Measurements from ENCODE around the gene B4GALT5.

Gene B4GALT5

GRCh38 chr20:49699200-49699992 is 14.3 kb downstream of the B4GALT5 start:
- no peak for DNase-seq

GRCh38 chr20:49698477-49698876 is 15.2 kb downstream of the B4GALT5 start:
- DNase-seq: no peak

- DNase-seq: no peak
These were observed 16.6 kb downstream of the B4GALT5 start for GRCh38 chr20:49697071-49697470.

GRCh38 chr20:49696594-49696993 is 17.1 kb downstream of the B4GALT5 start:
- no peak for DNase-seq

DNA sequence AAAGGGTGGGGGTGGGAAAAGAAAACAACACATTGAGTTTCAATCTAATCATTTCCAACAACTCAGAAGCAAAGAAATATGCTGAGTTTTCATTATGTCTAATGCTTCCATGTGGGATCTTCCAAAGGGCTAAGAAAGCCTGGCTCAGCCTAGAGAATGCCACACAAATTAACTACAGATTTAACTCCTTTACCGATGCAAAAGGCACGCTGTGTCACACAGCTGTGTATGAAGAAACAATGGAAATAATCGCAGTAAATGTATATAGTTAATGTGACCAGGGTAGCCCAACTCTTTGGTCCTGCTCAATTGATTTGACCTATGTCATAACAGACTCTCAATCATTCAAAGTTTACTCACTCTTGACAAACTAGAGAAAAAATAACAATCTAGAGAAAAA is 17.8 kb downstream of the B4GALT5 start:
- no peak for DNase-seq

DNA sequence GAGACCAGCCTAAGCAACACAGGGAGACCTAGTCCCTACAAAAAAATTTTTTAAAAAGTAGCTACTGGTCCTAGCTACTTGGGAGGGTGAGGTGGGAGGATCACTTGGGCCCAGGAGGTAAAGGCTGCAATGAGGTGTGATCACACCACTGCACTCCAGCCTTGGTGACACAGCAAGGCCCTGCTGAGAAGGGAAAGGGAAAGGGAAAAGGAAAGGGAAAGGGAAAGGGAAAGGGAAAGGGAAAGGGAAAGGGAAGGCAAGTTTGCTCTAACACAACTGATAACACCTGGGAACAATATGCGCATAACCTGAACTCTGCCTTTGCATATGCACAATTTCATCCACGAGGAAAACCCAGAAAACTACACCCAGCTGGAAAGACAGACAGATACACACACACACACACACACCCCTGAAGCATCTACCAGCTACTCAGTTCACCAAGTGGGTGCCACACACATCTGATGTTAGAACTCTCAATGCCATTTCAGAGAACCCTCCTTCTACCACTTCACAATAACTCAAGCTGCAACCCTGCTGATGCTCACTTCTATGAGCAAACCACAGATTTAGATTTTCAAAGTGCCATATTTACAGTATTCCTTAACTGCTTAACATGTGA is 19.1 kb downstream of the B4GALT5 start:
- DNase-seq: peak; percentile 48

DNA sequence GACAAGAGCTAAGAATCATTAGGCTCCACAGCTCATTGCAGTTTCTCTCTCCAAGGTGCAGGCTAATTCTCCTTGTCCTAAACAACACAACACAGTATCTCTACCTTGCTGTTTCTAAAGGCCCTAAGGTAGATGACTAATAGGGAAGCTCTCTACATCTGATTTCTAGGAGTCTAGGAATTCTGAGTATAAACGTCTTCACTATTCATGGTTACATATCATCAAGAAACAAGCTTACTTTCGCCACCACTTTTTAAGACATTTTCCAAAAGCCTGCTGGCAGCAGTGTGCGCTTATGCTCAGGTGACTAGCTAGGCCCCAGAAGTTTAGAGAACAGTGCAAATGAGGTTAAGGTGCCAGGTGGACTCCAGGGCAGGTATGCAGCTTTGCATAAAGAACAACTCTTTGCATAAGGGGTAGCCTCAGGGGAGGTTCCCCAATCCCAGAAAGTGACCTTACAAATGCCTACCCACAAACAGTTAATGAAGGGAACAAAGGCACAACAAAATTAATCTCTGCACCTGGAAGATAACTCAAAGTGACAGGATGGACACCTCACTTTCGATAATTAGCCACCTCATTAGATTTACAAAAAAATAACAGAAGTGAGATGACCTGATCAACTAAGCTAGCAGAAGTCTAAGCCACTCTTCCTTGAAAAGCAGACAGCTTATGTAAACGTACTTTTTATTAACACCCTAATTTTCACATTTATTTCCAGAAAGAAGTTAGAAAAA is 20.1 kb downstream of the B4GALT5 start:
- DNase-seq: no peak

GRCh38 chr20:49692941-49693340 is 20.7 kb downstream of the B4GALT5 start:
- DNase-seq: no peak

- peak; percentile 23 for DNase-seq
These were observed 21.7 kb downstream of the B4GALT5 start for GRCh38 chr20:49691818-49692568.

GRCh38 chr20:49690899-49691620 is 22.6 kb downstream of the B4GALT5 start:
- no peak for DNase-seq

DNA sequence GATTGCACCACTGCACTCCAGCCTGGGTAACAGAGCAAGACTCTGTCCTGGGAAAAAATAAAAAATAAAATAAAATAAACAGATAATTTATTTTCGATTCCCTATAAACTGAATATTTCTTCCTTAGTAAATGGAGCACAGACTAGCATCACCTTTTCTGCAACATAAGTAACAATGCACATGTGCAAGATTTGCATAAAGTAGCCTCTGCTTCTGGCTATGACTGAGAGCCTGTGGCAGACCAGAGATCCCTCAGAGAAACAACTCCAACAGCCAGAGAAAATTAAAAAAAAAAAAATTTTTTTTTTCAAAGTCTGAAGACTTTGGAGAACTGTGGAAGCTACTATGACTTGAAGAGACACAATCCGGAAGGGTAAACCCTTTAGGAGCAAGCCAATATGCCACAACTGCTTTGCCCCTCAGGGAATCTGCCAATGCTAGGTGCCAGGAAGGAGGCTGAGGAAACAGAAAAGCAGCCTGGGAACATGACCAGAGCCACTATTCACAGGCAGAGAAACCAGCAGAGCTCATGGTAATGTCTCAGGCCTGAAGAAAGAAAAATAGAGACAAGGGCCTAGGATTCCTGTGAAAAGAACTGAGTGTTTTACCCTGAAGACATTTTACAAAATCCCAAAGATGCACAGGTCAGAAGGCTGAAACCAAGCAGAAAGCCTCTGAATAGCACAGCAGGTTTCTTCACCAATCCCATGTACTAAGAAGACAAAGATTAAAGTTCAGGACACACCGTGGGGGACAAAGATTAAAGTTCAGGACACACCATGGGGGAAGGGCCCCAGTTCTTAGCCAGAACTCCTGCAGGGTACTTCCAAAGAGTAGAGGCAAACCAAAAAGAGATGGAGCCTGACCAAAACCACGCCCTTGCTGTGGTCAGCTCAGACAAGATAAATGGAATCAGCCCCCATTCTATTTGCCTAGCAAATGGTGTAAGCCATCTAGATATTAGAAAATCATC is 25.8 kb downstream of the B4GALT5 start:
- no peak for DNase-seq

- no peak for DNase-seq
These were observed 27.9 kb downstream of the B4GALT5 start for GRCh38 chr20:49685809-49686208.

GRCh38 chr20:49685161-49685601 is 28.5 kb downstream of the B4GALT5 start:
- DNase-seq: no peak

GRCh38 chr20:49684335-49684997 is 29.2 kb downstream of the B4GALT5 start:
- DNase-seq: no peak

DNA sequence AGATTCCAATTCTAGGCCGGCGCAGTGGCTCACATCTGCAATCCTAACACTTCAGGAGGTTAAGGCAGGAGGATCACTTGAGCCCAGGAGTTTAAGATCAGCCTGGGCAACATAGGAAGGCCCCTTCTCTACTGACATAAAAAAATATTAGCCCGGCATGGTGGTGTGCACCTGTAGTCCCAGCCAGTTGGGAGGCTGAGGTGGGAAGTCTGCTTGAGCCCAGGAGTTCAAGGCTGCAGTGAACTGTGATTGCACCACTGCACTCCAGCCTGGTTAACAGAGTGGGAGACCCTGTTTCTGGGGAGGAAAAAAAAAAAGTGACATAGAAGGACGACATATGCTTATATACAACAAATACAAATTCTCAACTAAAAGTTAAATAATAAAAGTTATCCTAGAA is 30.9 kb downstream of the B4GALT5 start:
- DNase-seq: no peak

DNA sequence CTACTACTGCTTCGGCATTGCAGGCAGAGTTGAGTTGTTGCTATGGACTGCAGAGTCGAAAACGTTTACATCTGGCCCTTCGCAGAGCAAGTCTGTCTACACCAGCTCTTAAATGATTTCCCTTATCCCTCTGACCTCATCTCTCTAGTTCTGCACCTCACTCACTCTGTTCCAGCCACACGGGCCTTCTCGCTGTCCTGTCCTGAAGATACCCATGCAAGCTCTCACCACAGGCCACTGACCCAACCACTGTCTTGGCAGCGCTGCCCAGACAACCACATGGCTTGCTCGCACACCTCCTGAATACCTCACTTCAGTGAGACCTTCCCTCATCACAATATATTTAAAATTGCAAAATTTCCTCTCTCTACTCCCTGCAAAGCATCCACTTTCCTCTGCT is 31.4 kb downstream of the B4GALT5 start:
- DNase-seq: no peak

DNA sequence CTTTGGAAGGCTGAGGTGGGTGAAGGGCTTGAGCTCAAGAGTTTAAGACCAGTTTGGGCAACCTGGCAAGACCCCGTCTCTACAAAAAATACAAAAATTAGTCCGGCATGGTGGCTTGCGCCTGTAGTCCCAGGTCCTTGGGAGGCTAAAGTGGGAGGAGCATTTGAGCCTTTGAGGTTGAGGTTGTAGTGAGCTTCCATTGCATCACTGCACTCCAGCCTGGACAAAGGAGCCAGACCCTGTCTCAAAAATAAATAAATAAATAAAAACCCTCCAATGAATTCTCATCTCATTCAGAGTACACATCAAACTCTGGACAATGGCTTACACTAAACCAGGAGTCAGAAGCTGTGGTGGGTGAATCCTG is 31.8 kb downstream of the B4GALT5 start:
- no peak for DNase-seq

GRCh38 chr20:49680484-49680883 is 33.2 kb downstream of the B4GALT5 start:
- no peak for DNase-seq

DNA sequence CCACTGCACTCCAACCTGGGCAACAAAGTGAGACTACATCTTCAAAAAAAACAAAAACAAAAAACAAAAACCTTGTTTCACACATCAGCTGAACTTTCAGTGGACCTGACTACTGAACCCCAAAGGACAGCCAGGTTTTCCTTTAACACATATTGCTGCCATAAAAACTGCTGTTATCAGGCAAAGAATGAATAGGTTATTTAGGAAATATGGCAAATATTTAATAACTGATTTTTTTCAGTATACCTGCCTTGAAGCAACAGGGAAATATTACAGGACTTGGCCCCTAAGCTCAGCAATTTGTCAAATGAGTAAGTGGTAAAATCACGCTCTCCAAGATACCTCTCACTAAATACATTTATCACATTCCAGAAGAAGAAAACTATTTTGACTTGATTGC is 34.0 kb downstream of the B4GALT5 start:
- no peak for DNase-seq

Measured in NCI-H187 treated with DMSO at 0.1 percent for 48 hours (cell line).